Measurements from ENCODE around the gene GRIN2C.
A peak's percentile ranks its signal among the peaks of the same experiment; 100 is the strongest.

GRIN2C gene

GRCh38 chr17:74873037-74873873 is 13.6 kb upstream of the GRIN2C start:
- TF ChIP-seq GATA3 (IDR thresholded peaks at IDR 0.05; ENCODE audit: low read depth, low read length) (no peak), GATA2 (IDR thresholded peaks at IDR 0.05; ENCODE audit: low read depth, low read length) (no peak)

- no peak for TF ChIP-seq GATA3 (IDR thresholded peaks at IDR 0.05; ENCODE audit: low read depth, low read length)
- TF ChIP-seq GATA2 (IDR thresholded peaks at IDR 0.05; ENCODE audit: low read depth, low read length): 0 out of 2 replicates have a peak, but pooled peaks have one; percentile 11
These were observed 12.8 kb upstream of the GRIN2C start, which contains the start of gene FDXR for GRCh38 chr17:74872313-74873036. Gene FDXR, minus strand, starts transcription at chr17:74872994. Its CDS starts 50 bp downstream, at chr17:74872944.

GRCh38 chr17:74871356-74872076 is 11.8 kb upstream of the GRIN2C start:
- TF ChIP-seq GATA2 (IDR thresholded peaks at IDR 0.05; ENCODE audit: low read depth, low read length) (no peak), GATA3 (IDR thresholded peaks at IDR 0.05; ENCODE audit: low read depth, low read length) (no peak)

- TF ChIP-seq GATA3 (IDR thresholded peaks at IDR 0.05; ENCODE audit: low read depth, low read length) (no peak), GATA2 (IDR thresholded peaks at IDR 0.05; ENCODE audit: low read depth, low read length) (no peak)
These were observed 10.8 kb upstream of the GRIN2C start for GRCh38 chr17:74870512-74870911.

- TF ChIP-seq GATA2 (IDR thresholded peaks at IDR 0.05; ENCODE audit: low read depth, low read length): no peak
- no peak for TF ChIP-seq GATA3 (IDR thresholded peaks at IDR 0.05; ENCODE audit: low read depth, low read length)
These were observed 9.2 kb upstream of the GRIN2C start for GRCh38 chr17:74868908-74869255.

GRCh38 chr17:74868251-74868907 is 8.7 kb upstream of the GRIN2C start:
- TF ChIP-seq GATA3 (IDR thresholded peaks at IDR 0.05; ENCODE audit: low read depth, low read length) (no peak), GATA2 (IDR thresholded peaks at IDR 0.05; ENCODE audit: low read depth, low read length) (no peak)

- TF ChIP-seq GATA3 (IDR thresholded peaks at IDR 0.05; ENCODE audit: low read depth, low read length) (no peak), GATA2 (IDR thresholded peaks at IDR 0.05; ENCODE audit: low read depth, low read length) (no peak)
These were observed 6.6 kb upstream of the GRIN2C start for GRCh38 chr17:74866198-74866835.

- no peak for TF ChIP-seq GATA2 (IDR thresholded peaks at IDR 0.05; ENCODE audit: low read depth, low read length)
- TF ChIP-seq GATA3 (IDR thresholded peaks at IDR 0.05; ENCODE audit: low read depth, low read length): no peak
These were observed 6.0 kb upstream of the GRIN2C start for GRCh38 chr17:74865504-74866197.

- TF ChIP-seq GATA3 (IDR thresholded peaks at IDR 0.05; ENCODE audit: low read depth, low read length): no peak
- no peak for TF ChIP-seq GATA2 (IDR thresholded peaks at IDR 0.05; ENCODE audit: low read depth, low read length)
These were observed 5.2 kb upstream of the GRIN2C start for GRCh38 chr17:74864866-74865395.

- TF ChIP-seq GATA3 (IDR thresholded peaks at IDR 0.05; ENCODE audit: low read depth, low read length): no peak
- TF ChIP-seq GATA2 (IDR thresholded peaks at IDR 0.05; ENCODE audit: low read depth, low read length): no peak
These were observed 4.7 kb upstream of the GRIN2C start for GRCh38 chr17:74864297-74864865.

- TF ChIP-seq GATA2 (IDR thresholded peaks at IDR 0.05; ENCODE audit: low read depth, low read length) (no peak), GATA3 (IDR thresholded peaks at IDR 0.05; ENCODE audit: low read depth, low read length) (no peak)
These were observed 4.0 kb upstream of the GRIN2C start for GRCh38 chr17:74863420-74864296.
